GM19328 (cell line): ENCODE measurements around the gene PCNP.
"Not testable (repeated sequence)": the region's sequence is repeated elsewhere in the genome, so short reads cannot be mapped to it uniquely, and the experiment has no call there.

Source experiments
- ATAC-seq: cut with Tn5 transposase; IDR thresholded peaks from one replicate; pipeline ENCODE4 v1.9.1; 2021; ENCODE audit warnings: mild to moderate bottlenecking, moderate library complexity; ENCODE audit not compliant: unreplicated experiment

PCNP gene

GRCh38 chr3:101561630-101562328, 12.2 kb upstream of the PCNP start, which contains the start of gene TRMT10C:
Gene TRMT10C, plus strand, starts transcription at chr3:101561868. Its CDS starts 2,914 bp downstream, at chr3:101564782.
- peak; percentile 100 for ATAC-seq

GRCh38 chr3:101567528-101568317, 6.3 kb upstream of the PCNP start:
- no peak for ATAC-seq

GRCh38 chr3:101571028-101571895, 2.7 kb upstream of the PCNP start:
- ATAC-seq = no peak

- ATAC-seq = peak; percentile 39
Measured at GRCh38 chr3:101574388-101575112, 570 bp downstream of the PCNP start.

- ATAC-seq = no peak
Measured at GRCh38 chr3:101577286-101577685, 3.3 kb downstream of the PCNP start.

GRCh38 chr3:101588616-101589015, 14.6 kb downstream of the PCNP start:
- ATAC-seq = no peak

- no peak for ATAC-seq
Measured at GRCh38 chr3:101591071-101591470, 17.1 kb downstream of the PCNP start.

- no peak for ATAC-seq
Measured at GRCh38 chr3:101602731-101603130, 28.8 kb downstream of the PCNP start.

GRCh38 chr3:101603184-101603583, 29.2 kb downstream of the PCNP start:
- no peak for ATAC-seq

- not testable (repeated sequence) for ATAC-seq
Measured at GRCh38 chr3:101605398-101605797, 31.4 kb downstream of the PCNP start.

GRCh38 chr3:101611023-101611422, 37.0 kb downstream of the PCNP start:
- ATAC-seq = peak; percentile 65

GRCh38 chr3:101613014-101613413, 39.0 kb downstream of the PCNP start:
- ATAC-seq = not testable (repeated sequence)

GRCh38 chr3:101615525-101615924, 41.5 kb downstream of the PCNP start:
- ATAC-seq = no peak

- ATAC-seq = no peak
Measured at GRCh38 chr3:101617478-101617877, 43.5 kb downstream of the PCNP start.

- no peak for ATAC-seq
Measured at GRCh38 chr3:101618726-101619125, 44.7 kb downstream of the PCNP start.

- ATAC-seq = no peak
Measured at GRCh38 chr3:101619734-101620133, 45.8 kb downstream of the PCNP start.

- ATAC-seq = no peak
Measured at GRCh38 chr3:101623656-101624055, 49.7 kb downstream of the PCNP start.

- ATAC-seq = no peak
Measured at GRCh38 chr3:101624857-101625256, 50.9 kb downstream of the PCNP start.

GRCh38 chr3:101625879-101626278, 51.9 kb downstream of the PCNP start:
- no peak for ATAC-seq

- no peak for ATAC-seq
Measured at GRCh38 chr3:101629219-101629618, 55.2 kb downstream of the PCNP start.
